ENCODE measurements around the gene ZNF554.
"Not testable (repeated sequence)": the region's sequence is repeated elsewhere in the genome, so short reads cannot be mapped to it uniquely, and the experiment has no call there.

Gene ZNF554

GRCh38 chr19:2790557-2791271, 29.0 kb upstream of the ZNF554 start:
- DNase-seq (ENCODE audit: low spot score) = no peak

GRCh38 chr19:2791440-2791839, 28.2 kb upstream of the ZNF554 start:
- DNase-seq (ENCODE audit: low spot score) = no peak

GRCh38 chr19:2791876-2792275, 27.8 kb upstream of the ZNF554 start:
- no peak for DNase-seq (ENCODE audit: low spot score)

- DNase-seq (ENCODE audit: low spot score) = not testable (repeated sequence)
Observed at GRCh38 chr19:2792666-2793065, 27.0 kb upstream of the ZNF554 start.

GRCh38 chr19:2793126-2793525, 26.5 kb upstream of the ZNF554 start:
- DNase-seq (ENCODE audit: low spot score) = no peak

DNA sequence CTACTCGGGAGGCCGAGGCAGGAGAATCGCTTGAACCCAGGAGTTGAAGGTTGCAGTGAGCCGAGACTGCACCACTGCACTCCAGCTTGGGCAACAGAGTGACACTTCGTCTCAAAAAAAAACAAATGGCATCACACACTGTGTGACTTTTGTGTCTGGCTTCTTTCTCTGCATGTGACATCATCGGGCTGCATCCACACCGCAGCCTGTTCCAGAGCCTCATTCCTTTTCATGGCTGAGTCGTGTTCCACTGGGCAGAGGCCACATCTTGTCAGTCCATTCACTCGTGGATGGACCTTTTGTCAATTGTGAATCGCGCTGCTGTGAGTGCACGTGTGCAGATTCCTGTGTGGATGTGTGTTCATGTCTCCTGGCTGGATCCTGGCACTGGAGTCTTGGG, 26.1 kb upstream of the ZNF554 start:
- DNase-seq (ENCODE audit: low spot score) = no peak

- no peak for DNase-seq (ENCODE audit: low spot score)
Observed at GRCh38 chr19:2795827-2796658, 23.6 kb upstream of the ZNF554 start.

DNA sequence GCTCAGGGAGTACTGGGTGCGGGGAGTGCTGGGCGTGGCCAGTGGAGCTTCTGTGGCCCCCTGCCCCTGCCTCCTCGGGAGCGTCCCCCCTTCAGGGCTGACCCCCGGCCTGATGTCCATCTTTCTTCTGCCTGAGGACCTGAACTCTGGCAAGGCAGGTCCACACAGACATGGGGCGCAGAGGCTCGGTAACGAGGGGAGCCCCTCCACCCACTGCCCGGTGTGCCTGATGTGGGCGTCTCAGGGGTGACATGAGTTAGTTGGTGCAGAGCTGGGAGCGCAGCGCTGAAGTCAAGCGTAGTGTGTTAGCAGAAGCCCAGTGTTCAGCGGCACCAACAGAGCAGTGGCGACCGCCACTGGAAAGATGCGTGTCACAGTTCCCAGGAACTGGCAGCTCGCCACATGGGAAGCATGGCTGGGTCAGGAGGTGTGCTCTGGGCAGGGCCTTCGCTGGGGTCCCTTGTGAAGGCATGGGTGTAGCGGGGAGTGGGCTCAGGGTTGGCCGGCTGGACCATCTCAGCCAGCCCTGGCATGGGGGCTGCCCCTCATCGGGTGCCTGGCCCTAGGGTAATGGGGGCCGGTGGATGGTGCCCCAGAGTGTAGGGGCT, 22.9 kb upstream of the ZNF554 start:
- no peak for DNase-seq (ENCODE audit: low spot score)

DNA sequence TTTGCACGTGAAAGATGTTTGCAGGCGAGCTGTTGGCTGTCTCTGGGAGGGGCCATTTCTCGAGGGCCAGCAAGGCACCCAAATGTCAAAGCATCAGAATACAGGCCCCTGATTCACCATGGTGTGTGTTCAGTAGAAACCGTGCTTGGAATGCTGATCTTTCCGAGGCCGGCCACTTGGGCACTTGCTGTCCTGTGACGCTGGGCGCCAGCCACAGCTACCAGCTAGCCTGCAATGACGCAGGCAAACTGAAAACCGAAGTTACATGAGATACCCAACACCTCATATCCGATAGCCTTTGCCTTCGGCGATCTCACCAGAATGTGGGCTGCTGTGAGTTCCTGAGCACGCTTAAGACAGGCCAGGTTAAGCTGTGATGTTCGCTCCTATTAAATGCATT, 22.4 kb upstream of the ZNF554 start:
- no peak for DNase-seq (ENCODE audit: low spot score)

GRCh38 chr19:2798158-2798685, 21.4 kb upstream of the ZNF554 start:
- no peak for DNase-seq (ENCODE audit: low spot score)

DNA sequence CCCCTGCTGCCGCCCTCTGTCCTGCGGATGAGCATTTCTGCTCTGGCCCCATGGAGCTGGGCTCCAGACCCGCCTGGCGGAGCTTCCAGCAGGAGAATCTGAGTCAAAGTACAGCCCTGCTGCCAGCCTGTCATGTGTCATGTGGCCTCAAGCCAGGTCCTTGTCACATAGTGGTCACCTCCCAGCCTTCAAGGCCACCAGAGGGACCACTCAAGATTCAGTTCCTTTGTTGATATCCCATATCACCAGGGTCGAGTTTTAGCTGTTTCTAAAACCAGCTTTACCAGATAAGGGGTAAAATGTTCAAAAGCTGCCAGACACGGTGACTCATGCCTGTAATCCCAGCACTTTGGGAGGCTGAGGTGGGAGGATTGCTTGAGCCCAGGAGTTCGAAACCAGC, 20.9 kb upstream of the ZNF554 start:
- no peak for DNase-seq (ENCODE audit: low spot score)

- DNase-seq (ENCODE audit: low spot score) = no peak
Observed at GRCh38 chr19:2799273-2800020, 20.2 kb upstream of the ZNF554 start.

DNA sequence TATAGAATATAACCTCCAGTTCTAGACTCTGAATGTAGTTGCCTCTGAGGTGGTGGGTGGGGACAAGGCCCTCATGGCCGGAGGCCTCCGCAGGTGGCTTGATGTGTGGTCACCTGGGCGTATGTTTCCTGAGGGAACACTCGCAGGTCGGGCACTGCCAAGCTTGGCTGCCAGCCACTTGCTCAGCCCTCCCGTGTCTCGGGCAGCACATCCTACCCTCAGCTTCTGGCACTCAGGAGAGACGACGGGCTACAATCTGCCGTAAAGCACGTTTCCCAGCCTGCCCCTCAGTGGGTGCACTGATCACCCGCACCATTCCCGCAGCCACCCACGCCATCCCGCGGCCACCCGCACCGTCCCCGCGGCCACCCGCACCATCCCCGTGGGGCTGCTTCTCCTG, 19.2 kb upstream of the ZNF554 start:
- no peak for DNase-seq (ENCODE audit: low spot score)

DNA sequence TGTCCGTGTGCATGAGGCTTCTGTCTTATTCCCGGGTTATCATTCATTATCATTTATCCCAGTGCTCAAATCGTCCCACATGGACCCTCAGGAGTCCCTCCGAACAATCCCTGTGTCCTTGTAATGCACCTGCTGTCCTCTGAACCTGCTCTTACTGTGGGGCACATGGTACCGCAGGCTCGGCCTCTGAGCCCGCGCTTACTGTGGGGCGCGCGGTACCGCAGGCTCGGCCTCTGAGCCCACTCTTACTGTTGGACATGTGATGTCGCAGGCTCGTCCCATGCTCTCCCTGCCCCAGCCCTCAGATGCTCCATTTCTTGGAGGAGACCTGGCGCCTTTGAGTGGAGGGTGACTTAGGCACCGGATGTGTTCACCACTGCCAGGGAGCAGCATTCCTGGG, 16.8 kb upstream of the ZNF554 start:
- no peak for DNase-seq (ENCODE audit: low spot score)

GRCh38 chr19:2803486-2804155, 16.0 kb upstream of the ZNF554 start:
- DNase-seq (ENCODE audit: low spot score) = no peak

GRCh38 chr19:2804156-2805004, 15.3 kb upstream of the ZNF554 start:
- no peak for DNase-seq (ENCODE audit: low spot score)

- DNase-seq (ENCODE audit: low spot score) = no peak
Observed at GRCh38 chr19:2805261-2805900, 14.3 kb upstream of the ZNF554 start.

GRCh38 chr19:2805991-2806649, 13.5 kb upstream of the ZNF554 start:
- DNase-seq (ENCODE audit: low spot score) = no peak

GRCh38 chr19:2806736-2807378, 12.8 kb upstream of the ZNF554 start:
- DNase-seq (ENCODE audit: low spot score) = no peak
